HCT116 (cell line): ENCODE measurements around the gene CCDC39. TPM values are rescaled to one million over a fixed set of nuclear protein-coding genes. Genes with fewer than 3 reads are reported as not detected.

Source experiments
- ATAC-seq: fragments of 200-7000 bp; cut with Tn5 transposase; 2 replicates; pipeline ENCODE4 v1.9.1; 2020; ENCODE audit warnings: mild to moderate bottlenecking, moderate library complexity
- BruUV-seq: library from RNA; stranded (reverse); fragments of 400-500 nt; replicated peaks from 2 replicates; lab custom pipeline; 2021; lab: Mats Ljungman, UMichigan
- CTCF ChIA-PET: fragments of 300-600 bp; sonication (Branson Sonifier 250); formaldehyde crosslinking; loops from one replicate; lab custom pipeline; 2021; ENCODE audit warnings: antibody characterized with exemption; lab: Charles Lee
- POLR2A ChIA-PET: fragments of 300-600, 350-600 bp; sonication (Branson Sonifier 250); formaldehyde crosslinking; loops from one replicate; lab custom pipeline; 2021; ENCODE audit warnings: antibody characterized with exemption; lab: Charles Lee
- RAD21 ChIA-PET, 2 experiments: fragments of 300-600 bp; sonication (Branson Sonifier 250); formaldehyde crosslinking; loops; one replicate each; lab custom pipeline; 2023; ENCODE audit warnings: low total read pairs in 2 of 2; ENCODE audit not compliant: uncharacterized antibody in 2 of 2, unreplicated experiment in 2 of 2, low non-redundant PET in 1 of 2; lab: Charles Lee
- DNase-seq: peaks from one replicate; pipeline ENCODE4 v3.0.0-alpha.2; 2010; ENCODE audit warnings: low read depth, low spot score
- H2AFZ ChIP-seq: fragments of 200-600 bp; shearing (Covaris generic), sonication (generic); 2 replicates; pipeline ENCODE4 v1.6.1; 2017; ENCODE audit warnings: low read depth, mixed run types, mixed read lengths, antibody characterized with exemption, low read length; ENCODE audit not compliant: poor library complexity, severe bottlenecking
- H3K27ac ChIP-seq: 2 replicates; pipeline ENCODE4 v1.5.1; 2012; ENCODE audit warnings: low read depth, low read length
- H3K27me3 ChIP-seq: fragments of 200-600 bp; sonication (generic); 2 replicates; pipeline ENCODE4 v1.6.1; 2016; ENCODE audit warnings: mixed run types, low read length, mixed read lengths; ENCODE audit not compliant: insufficient read depth
- H3K36me3 ChIP-seq, 2 experiments: fragments of 200-500 bp in 1 of 2; fragments of 200-600 bp in 1 of 2; sonication (Bioruptor generic) in 1 of 2; sonication (generic) in 1 of 2; 2 replicates each; pipeline versions ENCODE4 v1.5.1 to v1.6.1; 2014 to 2016; ENCODE audit warnings: low read length in 2 of 2, inconsistent platforms in 1 of 2, mixed read lengths in 1 of 2, mixed run types in 1 of 2; ENCODE audit not compliant: insufficient read depth in 2 of 2, control insufficient read depth in 1 of 2
- H3K4me1 ChIP-seq, 2 experiments: fragments of 200-600 bp in 1 of 2; sonication (generic) in 1 of 2; 2 replicates each; pipeline versions ENCODE4 v1.5.1 to v1.6.1; 2012 to 2017; ENCODE audit warnings: low read length in 2 of 2, inconsistent platforms in 1 of 2, mild to moderate bottlenecking in 1 of 2, mixed read lengths in 1 of 2, mixed run types in 1 of 2, moderate library complexity in 1 of 2; ENCODE audit not compliant: insufficient read depth in 2 of 2, control insufficient read depth in 1 of 2
- H3K4me2 ChIP-seq: fragments of 200-600 bp; sonication (generic); 2 replicates; pipeline ENCODE4 v1.6.1; 2017; ENCODE audit warnings: mixed run types, low read length, mixed read lengths
- H3K4me3 ChIP-seq, 2 experiments: fragments of 200-600 bp in 1 of 2; sonication (generic) in 1 of 2; replicated peaks in 1 of 2; 2 replicates each; pipeline ENCODE4 v1.5.1; 2011 to 2016; ENCODE audit warnings: low read length in 2 of 2, control low read depth in 1 of 2, low read depth in 1 of 2, mild to moderate bottlenecking in 1 of 2, mixed read lengths in 1 of 2, mixed run types in 1 of 2
- H3K79me2 ChIP-seq: fragments of 200-600 bp; sonication (generic); 2 replicates; pipeline ENCODE4 v1.6.1; 2017; ENCODE audit warnings: mild to moderate bottlenecking, mixed run types, low read length, moderate library complexity, mixed read lengths; ENCODE audit not compliant: insufficient read depth
- H3K9ac ChIP-seq: fragments of 200-600 bp; sonication (generic); 2 replicates; pipeline ENCODE4 v1.6.1; 2016; ENCODE audit warnings: low read length, mixed read lengths
- H3K9me2 ChIP-seq: fragments of 200-600 bp; sonication (generic), shearing (Covaris generic); 2 replicates; pipeline ENCODE4 v1.6.1; 2017; ENCODE audit warnings: mixed run types, mild to moderate bottlenecking, moderate library complexity; ENCODE audit not compliant: insufficient read depth
- H3K9me3 ChIP-seq, 2 experiments: fragments of 200-500 bp in 1 of 2; fragments of 200-600 bp in 1 of 2; sonication (Bioruptor generic) in 1 of 2; sonication (generic) in 1 of 2; 2 replicates each; pipeline ENCODE4 v1.6.1; 2014 to 2017; ENCODE audit warnings: low read length in 2 of 2, mixed read lengths in 2 of 2, inconsistent platforms in 1 of 2, low read depth in 1 of 2, mild to moderate bottlenecking in 1 of 2, mixed run types in 1 of 2, moderate library complexity in 1 of 2; ENCODE audit not compliant: control insufficient read depth in 1 of 2, insufficient read depth in 1 of 2
- H4K20me1 ChIP-seq: fragments of 200-600 bp; sonication (generic), shearing (Covaris generic); 2 replicates; pipeline ENCODE4 v1.6.1; 2017; ENCODE audit warnings: mixed run types, mild to moderate bottlenecking, moderate library complexity; ENCODE audit not compliant: insufficient read depth
- ATF3 ChIP-seq: IDR thresholded peaks from 2 replicates; pipeline ENCODE4 v1.6.1; 2012
- CBX3 ChIP-seq: IDR thresholded peaks from 2 replicates; pipeline ENCODE4 v1.6.1; 2012; ENCODE audit warnings: low read depth
- CEBPB ChIP-seq: IDR thresholded peaks from 2 replicates; pipeline ENCODE4 v1.6.1; 2012; ENCODE audit warnings: low read depth
- EGR1 ChIP-seq: IDR thresholded peaks from 2 replicates; pipeline ENCODE4 v1.6.1; 2012; ENCODE audit warnings: low read depth
- ELF1 ChIP-seq: IDR thresholded peaks from 2 replicates; pipeline ENCODE4 v1.6.1; 2012; ENCODE audit warnings: low read depth, borderline replicate concordance
- EZH2phosphoT487 ChIP-seq: fragments of 200-600 bp; IDR thresholded peaks from 2 replicates; pipeline ENCODE4 v1.6.1; 2018; ENCODE audit warnings: antibody characterized with exemption, borderline replicate concordance
- POLR2AphosphoS5 ChIP-seq: IDR thresholded peaks from 2 replicates; pipeline ENCODE4 v1.6.1; 2011; ENCODE audit warnings: mild to moderate bottlenecking, low read depth, low read length, moderate library complexity
- RAD21 ChIP-seq: IDR thresholded peaks from 2 replicates; pipeline ENCODE4 v1.6.1; 2012; ENCODE audit warnings: low read depth, mild to moderate bottlenecking
- REST ChIP-seq: IDR thresholded peaks from 2 replicates; pipeline ENCODE4 v1.6.1; 2012; ENCODE audit warnings: low read depth
- SP1 ChIP-seq: IDR thresholded peaks from 2 replicates; pipeline ENCODE4 v1.6.1; 2012; ENCODE audit warnings: low read depth
- SRF ChIP-seq: IDR thresholded peaks from 2 replicates; pipeline ENCODE4 v1.6.1; 2012; ENCODE audit warnings: low read depth
- TCF7L2 ChIP-seq: IDR thresholded peaks from 2 replicates; pipeline ENCODE4 v1.7.0; 2011; ENCODE audit warnings: borderline replicate concordance, inconsistent platforms; ENCODE audit not compliant: insufficient read depth, insufficient read length; ENCODE audit errors: extremely low read depth
- YY1 ChIP-seq: IDR thresholded peaks from 2 replicates; pipeline ENCODE4 v1.6.1; 2011; ENCODE audit warnings: low read length, low read depth, moderate library complexity, mild to moderate bottlenecking; ENCODE audit not compliant: insufficient replicate concordance; ENCODE audit errors: extremely low read depth
- ZBTB33 ChIP-seq: IDR thresholded peaks from 2 replicates; pipeline ENCODE4 v1.6.1; 2011; ENCODE audit warnings: mild to moderate bottlenecking, low read length, moderate library complexity; ENCODE audit not compliant: insufficient replicate concordance; ENCODE audit errors: extremely low read depth
- ZFX ChIP-seq: fragments of 450-650 bp; IDR thresholded peaks from 2 replicates; pipeline ENCODE4 v1.6.1; 2017
- ZNF274 ChIP-seq: fragments of 200-500 bp; sonication (Bioruptor generic); IDR thresholded peaks from 2 replicates; pipeline ENCODE4 v1.6.1; 2014; ENCODE audit warnings: mild to moderate bottlenecking, low read depth, low read length, inconsistent platforms
- intact Hi-C: fragments of 100-400 bp; cut with micrococcal nuclease; formaldehyde crosslinking; loops from 2 replicates; pipeline ENCODE4 v1.10.0; 2022
- total RNA-seq: library from RNA; stranded (reverse); gene quantifications from one replicate; pipeline ENCODE4 v1.2.1, GENCODE V29; 2021; ENCODE audit not compliant: unreplicated experiment

Gene CCDC39
- total RNA-seq, 1 experiment from 2014 or later: not detected

DNA sequence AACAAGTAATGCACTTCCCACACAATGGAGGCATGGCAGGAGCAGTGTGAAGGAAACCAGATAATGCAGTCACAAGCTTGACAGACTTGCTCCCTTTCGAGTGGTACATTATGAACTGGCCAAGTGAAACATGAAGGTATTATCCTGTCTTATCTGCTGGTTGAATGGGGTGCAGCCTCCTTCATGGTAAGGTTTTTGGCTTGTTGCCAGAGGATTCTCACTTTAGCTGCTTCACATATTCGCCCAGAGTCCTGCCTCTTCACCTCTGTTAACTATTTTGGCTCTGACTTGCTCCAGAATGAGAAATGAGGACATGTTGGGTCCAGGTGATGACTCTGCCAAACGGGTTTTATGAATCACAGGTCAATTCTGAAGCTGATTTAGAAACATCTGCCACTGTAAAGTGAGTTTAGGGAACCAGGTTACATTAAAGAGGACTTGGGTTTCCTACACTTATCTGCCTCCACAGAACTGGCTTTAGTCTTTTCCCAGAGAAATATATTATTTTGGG lies 19.5 kb upstream of the CCDC39 start:
- BruUV-seq: no TSS peak
- intact Hi-C loops: no loop called here

More for the DNA sequence above, 19.5 kb upstream of the CCDC39 start:
- Histone ChIP-seq H3K9me3 (no peaks in the 10 kb centered on the region), H3K9ac (no peak overlapping the region), H3K4me3 (no peak overlapping the region), H3K79me2 (no peaks in the 10 kb centered on the region), H3K4me2 (no peak overlapping the region), H4K20me1 (no peaks in the 10 kb centered on the region), H3K27me3 (peaks cover 34% of the 10 kb centered on the region), H3K9me2 (no peaks in the 10 kb centered on the region), H3K36me3 (no peaks in the 10 kb centered on the region), H2AFZ (no peak overlapping the region), H3K4me1 (no peaks in the 10 kb centered on the region)
- ATAC-seq: no peak
- ChIA-PET RAD21 (no interaction called here), CTCF (no interaction called here), POLR2A (no interaction called here)
- no peak for DNase-seq
- TF ChIP-seq ZFX: no peak
- TF ChIP-seq RAD21: no peak
- no peak for TF ChIP-seq CEBPB
- TF ChIP-seq SP1: no peak
- no peak for TF ChIP-seq ATF3
- no peak for TF ChIP-seq REST
- no peak for TF ChIP-seq ELF1
- TF ChIP-seq TCF7L2: no peak
- TF ChIP-seq SRF: no peak
- TF ChIP-seq EZH2phosphoT487: no peak
- TF ChIP-seq CBX3: no peak
- TF ChIP-seq ZNF274: no peak
- no peak for TF ChIP-seq EGR1
- TF ChIP-seq POLR2AphosphoS5: no peak
- no peak for TF ChIP-seq ZBTB33
- no peak for TF ChIP-seq YY1
- TF ChIP-seq, all 23 proteins: peak for 0
- H3K27ac ChIP-seq: no peak overlapping the region
